EL (cell line): Measurements from ENCODE around the gene HIPK2.

ENCODE experiments used
- DNase-seq: peaks from one replicate; pipeline ENCODE4 v3.0.0-alpha.2; 2016

HIPK2 gene

DNA sequence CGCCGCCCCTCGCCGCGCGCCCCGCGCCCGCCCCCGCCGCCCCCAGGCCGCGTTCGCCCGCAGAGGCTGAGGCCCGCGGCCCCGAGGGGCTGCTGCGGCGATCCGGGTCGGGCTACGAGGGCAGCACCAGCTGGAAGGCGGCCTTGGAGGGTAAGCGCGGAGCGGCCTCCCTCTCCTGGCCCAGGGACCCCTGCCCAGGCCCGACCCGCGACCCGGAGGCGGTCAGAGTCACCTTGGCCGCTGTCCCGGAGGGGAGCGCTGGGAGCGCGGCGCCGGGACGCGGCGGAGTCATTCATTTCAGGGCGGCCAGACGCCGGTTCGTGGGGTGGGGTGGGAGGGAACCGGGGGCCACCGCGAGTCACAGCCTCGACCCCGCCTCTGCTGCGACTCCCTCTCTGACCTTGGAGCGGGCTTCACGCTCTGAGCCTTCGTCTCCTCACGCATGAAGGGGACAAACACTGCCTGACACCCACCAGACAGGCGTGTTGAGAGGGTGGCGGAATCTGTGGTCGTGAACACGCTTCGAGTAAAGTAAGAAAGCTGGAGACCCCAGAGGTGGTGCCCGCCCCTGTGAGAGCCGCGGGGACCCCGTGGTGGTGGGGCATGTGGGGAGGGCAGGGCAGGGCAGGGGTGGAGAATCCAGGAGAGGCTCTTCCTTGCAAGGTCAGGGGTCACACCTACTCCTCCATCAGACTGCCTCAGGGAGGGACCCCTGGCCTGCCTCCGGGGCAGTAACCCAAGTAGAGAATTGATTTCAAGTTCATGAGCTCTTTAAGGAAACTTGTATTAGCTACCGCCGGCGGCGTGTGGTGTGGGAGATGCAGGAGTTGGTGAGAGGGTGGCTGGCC, 253.6 kb downstream of the HIPK2 start:
- no peak for DNase-seq

- DNase-seq, result peak; percentile 8
Measured at GRCh38 chr7:139523199-139523941, 254.4 kb downstream of the HIPK2 start, which contains the start of gene CLEC2L. TSS of gene CLEC2L (plus strand) at chr7:139523685. CDS start at chr7:139523928, 243 bp downstream.

- DNase-seq, result no peak
Measured at GRCh38 chr7:139522830-139523198, 255.0 kb downstream of the HIPK2 start.

DNA sequence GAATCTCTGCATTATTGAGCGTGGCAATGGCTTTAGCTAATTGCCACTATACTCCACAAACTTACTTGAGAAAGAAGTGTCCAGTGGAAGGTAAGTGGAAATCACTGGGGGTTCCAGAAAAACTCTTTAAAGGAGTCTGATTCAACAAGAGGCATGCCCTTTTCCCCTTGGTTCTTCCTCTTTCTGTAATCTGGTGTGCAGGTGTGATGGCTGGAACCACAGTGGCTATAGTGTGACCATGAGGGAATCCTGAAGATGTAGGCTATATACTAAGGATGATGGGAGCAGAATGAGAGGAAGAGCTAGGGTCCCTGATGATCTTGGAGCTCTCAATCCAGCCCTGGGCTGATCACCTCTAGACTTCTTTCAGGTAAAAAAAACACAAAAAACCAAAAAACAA, 256.4 kb downstream of the HIPK2 start:
- DNase-seq, result no peak

DNA sequence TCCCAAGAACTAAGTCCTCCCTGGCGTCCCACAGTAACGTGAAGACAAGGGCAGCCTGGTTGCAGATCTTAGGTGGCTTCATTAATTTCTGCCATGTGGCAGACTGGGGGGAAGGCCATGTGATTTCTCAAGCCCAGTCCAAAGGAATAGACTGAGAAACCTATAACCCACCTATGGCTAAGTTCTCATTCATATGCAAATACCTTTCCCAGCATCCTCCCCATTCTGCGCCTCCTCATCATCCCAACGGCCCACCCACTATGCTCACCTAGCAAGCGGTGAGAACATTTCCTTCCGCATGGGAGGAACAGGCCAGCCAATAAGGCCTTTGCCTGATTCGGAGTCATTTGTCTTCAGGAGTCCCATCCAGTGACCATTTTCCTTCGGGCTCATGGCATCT, 262.5 kb downstream of the HIPK2 start:
- DNase-seq, result no peak
